Ramos (cell line): ENCODE results near the gene ALAD.
"Not testable (repeated sequence)": the region's sequence is repeated elsewhere in the genome, so short reads cannot be mapped to it uniquely, and the experiment has no call there.

ENCODE experiments used
- in situ Hi-C: fragments of 300-500 bp; cut with MboI; formaldehyde crosslinking; loops from one replicate; pipeline ENCODE4 v1.14.3; 2022; ENCODE audit warnings: low sequenced_read_pairs; ENCODE audit not compliant: unreplicated experiment

The ALAD gene

GRCh38 chr9:113401027-113401792, at the start of gene ALAD:
Gene ALAD, minus strand, starts transcription at chr9:113401284. Its CDS starts 7,725 bp downstream, at chr9:113393559.
- in situ Hi-C loops = no loop called here

GRCh38 chr9:113449376-113449775, 48.3 kb upstream of the ALAD start:
- in situ Hi-C loops = loop anchor here (5.0 kb wide), 2 partner anchors 133 to 208 kb away; no protein-coding TSS in a partner anchor

GRCh38 chr9:113446323-113446740, 45.2 kb upstream of the ALAD start:
- in situ Hi-C loops = loop anchor here (5.0 kb wide), 2 partner anchors 136 to 211 kb away; no protein-coding TSS in a partner anchor

GRCh38 chr9:113444736-113445135, 43.7 kb upstream of the ALAD start:
- in situ Hi-C loops = loop anchor here (5.0 kb wide), 2 partner anchors 138 to 213 kb away; no protein-coding TSS in a partner anchor

- in situ Hi-C loops = not testable (repeated sequence)
Observed at GRCh38 chr9:113437716-113438115, 36.6 kb upstream of the ALAD start.

GRCh38 chr9:113436728-113437515, 35.8 kb upstream of the ALAD start:
- in situ Hi-C loops = no loop called here

GRCh38 chr9:113431191-113431590, 30.1 kb upstream of the ALAD start:
- in situ Hi-C loops = no loop called here

- in situ Hi-C loops = no loop called here
Observed at GRCh38 chr9:113428062-113428615, 27.1 kb upstream of the ALAD start.

- in situ Hi-C loops = no loop called here
Observed at GRCh38 chr9:113427629-113428028, 26.5 kb upstream of the ALAD start.

- in situ Hi-C loops = no loop called here
Observed at GRCh38 chr9:113426701-113427100, 25.6 kb upstream of the ALAD start.

- in situ Hi-C loops = no loop called here
Observed at GRCh38 chr9:113425072-113425471, 24.0 kb upstream of the ALAD start.

GRCh38 chr9:113421726-113422125, 20.6 kb upstream of the ALAD start:
- in situ Hi-C loops = no loop called here

- in situ Hi-C loops = no loop called here
Observed at GRCh38 chr9:113417370-113417769, 16.3 kb upstream of the ALAD start.

GRCh38 chr9:113416149-113416721, 15.2 kb upstream of the ALAD start:
- in situ Hi-C loops = no loop called here

GRCh38 chr9:113410207-113410864, 9.3 kb upstream of the ALAD start, which contains the start of the genes C9orf43 and POLE3:
Gene C9orf43, plus strand, starts transcription at chr9:113410747. Its CDS starts 2,747 bp downstream, at chr9:113413494.
Gene POLE3, minus strand, starts transcription at chr9:113410675. Its CDS starts 382 bp downstream, at chr9:113410293.
- in situ Hi-C loops = no loop called here

GRCh38 chr9:113409883-113410206, 8.8 kb upstream of the ALAD start:
- in situ Hi-C loops = no loop called here

- in situ Hi-C loops = no loop called here
Observed at GRCh38 chr9:113409481-113409880, 8.4 kb upstream of the ALAD start.

GRCh38 chr9:113406873-113407511, 5.9 kb upstream of the ALAD start:
- in situ Hi-C loops = not testable (repeated sequence)

GRCh38 chr9:113406353-113406752, 5.3 kb upstream of the ALAD start:
- in situ Hi-C loops = not testable (repeated sequence)
